ENCODE results near the gene BAG2. TPM values are rescaled to one million over a fixed set of nuclear protein-coding genes. Genes with fewer than 3 reads are reported as not detected.

The BAG2 gene
- total RNA-seq, 3 donors from 2014 or later = 2.2 to 4.9 (median 4.2) TPM

DNA sequence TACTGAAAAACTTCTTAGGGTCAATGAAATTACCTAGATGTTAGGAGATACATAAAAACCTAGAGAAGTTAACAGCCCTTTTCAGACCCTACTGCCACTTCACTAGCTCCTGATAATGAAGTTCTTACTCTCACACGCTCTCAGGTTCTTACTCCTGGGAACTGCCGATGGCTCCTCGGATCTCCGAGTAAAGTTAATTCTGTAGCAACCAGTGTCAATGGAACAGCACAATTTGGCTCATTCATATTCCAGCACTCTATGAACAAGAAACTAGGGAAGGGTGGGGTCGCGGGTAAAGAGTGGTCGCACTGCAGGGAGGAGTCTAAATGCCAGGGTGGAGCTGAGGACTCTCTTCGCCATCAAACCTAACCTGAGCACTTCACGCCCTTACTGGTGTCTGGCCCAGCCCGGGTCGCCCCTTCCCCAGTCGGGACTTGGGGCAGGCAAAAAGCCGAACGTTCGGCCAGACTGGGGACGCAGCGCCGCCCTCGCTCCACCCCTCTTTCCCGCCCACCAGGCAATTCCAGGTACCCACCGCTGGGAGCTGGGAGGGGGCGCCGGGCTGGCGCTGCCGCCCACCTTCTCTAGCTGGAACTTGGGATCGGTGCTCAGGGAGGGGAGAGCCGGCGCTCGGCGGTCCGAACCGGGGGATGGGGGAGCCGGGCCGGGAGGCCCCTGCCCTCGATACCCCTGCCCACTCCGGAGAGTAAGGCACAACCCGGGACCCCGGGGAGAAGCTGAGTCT lies 49.2 kb downstream of the BAG2 start:
- Histone ChIP-seq H3K27ac (peak overlapping the region; percentile 76 to 83), H3K4me3 (peak overlapping the region; percentile 77 to 97 (median 84)), H3K27me3 (no peaks in the 10 kb centered on the region), H3K36me3 (no peaks in the 10 kb centered on the region), H3K9me3 (no peaks in the 10 kb centered on the region), H3K4me1 (no peaks in the 10 kb centered on the region)
- intact Hi-C loops (cut with DNase I; ENCODE audit: low total_unique reads) = no loop called here
- peak; percentile 43 to 57 for DNase-seq (ENCODE audit: low spot score in 2 of 2)
- TF ChIP-seq, protein P1, sequence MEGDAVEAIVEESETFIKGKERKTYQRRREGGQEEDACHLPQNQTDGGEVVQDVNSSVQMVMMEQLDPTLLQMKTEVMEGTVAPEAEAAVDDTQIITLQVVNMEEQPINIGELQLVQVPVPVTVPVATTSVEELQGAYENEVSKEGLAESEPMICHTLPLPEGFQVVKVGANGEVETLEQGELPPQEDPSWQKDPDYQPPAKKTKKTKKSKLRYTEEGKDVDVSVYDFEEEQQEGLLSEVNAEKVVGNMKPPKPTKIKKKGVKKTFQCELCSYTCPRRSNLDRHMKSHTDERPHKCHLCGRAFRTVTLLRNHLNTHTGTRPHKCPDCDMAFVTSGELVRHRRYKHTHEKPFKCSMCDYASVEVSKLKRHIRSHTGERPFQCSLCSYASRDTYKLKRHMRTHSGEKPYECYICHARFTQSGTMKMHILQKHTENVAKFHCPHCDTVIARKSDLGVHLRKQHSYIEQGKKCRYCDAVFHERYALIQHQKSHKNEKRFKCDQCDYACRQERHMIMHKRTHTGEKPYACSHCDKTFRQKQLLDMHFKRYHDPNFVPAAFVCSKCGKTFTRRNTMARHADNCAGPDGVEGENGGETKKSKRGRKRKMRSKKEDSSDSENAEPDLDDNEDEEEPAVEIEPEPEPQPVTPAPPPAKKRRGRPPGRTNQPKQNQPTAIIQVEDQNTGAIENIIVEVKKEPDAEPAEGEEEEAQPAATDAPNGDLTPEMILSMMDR (IDR thresholded peaks at IDR 0.05) = peak in 2 of 3 donors; percentile 40 to 43
- TF ChIP-seq POLR2AphosphoS5 (IDR thresholded peaks at IDR 0.05) = no peak

DNA sequence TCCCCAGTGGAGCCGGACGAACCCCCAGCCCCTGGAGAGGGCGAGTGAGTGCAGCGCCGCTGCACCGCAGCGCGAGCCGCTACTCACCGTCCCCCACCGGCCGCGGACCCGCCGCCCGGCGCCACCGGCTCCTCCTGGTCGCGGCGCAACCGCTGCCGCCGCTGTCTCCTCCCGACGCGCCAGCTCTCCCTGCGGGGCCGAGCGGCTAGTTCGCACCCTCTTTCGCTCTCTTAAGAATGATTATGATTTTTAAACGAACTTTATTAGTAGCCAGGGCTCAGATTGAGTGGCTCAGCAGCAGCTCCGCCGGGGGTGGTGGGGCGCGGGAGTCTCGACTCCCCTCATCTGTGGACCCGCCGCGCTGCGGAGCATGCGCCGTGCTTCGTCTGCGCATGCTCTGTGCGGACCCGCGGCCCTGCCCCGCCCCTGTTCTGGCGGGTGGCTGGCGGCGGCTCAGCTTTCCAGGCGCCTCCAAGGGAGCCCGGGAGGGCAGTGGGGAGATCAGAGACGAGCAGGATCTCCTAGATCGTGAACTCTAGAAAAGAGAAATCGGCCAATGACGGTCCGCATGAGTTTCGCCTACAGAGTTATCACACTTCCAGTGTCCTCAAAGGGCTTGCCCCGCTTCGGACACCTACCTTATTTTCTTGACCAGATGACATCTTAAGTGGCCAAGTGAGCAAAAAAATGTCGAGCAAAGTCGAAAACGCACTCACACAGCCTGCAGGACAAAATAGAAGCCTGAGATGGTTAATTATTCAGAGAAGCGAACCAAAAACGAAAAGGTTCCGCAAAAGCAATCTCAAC lies 50.0 kb downstream of the BAG2 start, which contains the start of gene RAB23:
Gene RAB23 (minus strand): TSS at position 372 of the 807 bp plus-strand sequence. CDS start 11,927 bp downstream, outside the sequence.
- H3K27ac ChIP-seq = peak within 1 kb of the TSS; percentile 76 to 83
- TF ChIP-seq POLR2AphosphoS5 (IDR thresholded peaks at IDR 0.05) (peak; percentile 36 to 56 (median 39)), POLR2A (IDR thresholded peaks at IDR 0.05) (peak; percentile 69)
- TF ChIP-seq, protein P1 (IDR thresholded peaks at IDR 0.05) = no peak
- no peaks in the 10 kb centered on the region for H3K27me3 ChIP-seq
- peak within 1 kb of the TSS; percentile 77 to 97 (median 84) for H3K4me3 ChIP-seq
- no peaks in the 10 kb centered on the region for H3K36me3 ChIP-seq
- no peaks in the 10 kb centered on the region for H3K9me3 ChIP-seq
- intact Hi-C loops (cut with DNase I; ENCODE audit: low total_unique reads) = no loop called here
- no peaks in the 10 kb centered on the region for H3K4me1 ChIP-seq
- DNase-seq (ENCODE audit: low spot score in 2 of 2) = peak; percentile 62 to 78

DNA sequence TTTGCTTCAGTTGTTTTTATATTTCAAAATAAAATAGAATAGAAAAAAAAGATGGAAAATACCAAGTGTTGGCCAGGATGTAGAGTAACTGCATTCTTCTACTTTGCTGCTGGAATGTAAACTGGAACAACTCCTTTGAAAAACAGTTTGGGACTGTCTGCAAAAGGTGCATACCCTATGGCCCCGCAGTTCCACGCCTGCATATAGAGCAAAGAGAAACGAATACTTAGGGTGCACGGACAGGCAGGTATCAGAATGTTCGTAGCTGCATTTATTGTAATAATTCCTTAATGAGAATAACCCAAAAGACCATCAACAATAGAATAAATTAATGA lies 50.6 kb downstream of the BAG2 start:
- intact Hi-C loops (cut with DNase I; ENCODE audit: low total_unique reads) = no loop called here
- Histone ChIP-seq H3K36me3 (no peaks in the 10 kb centered on the region), H3K27me3 (no peaks in the 10 kb centered on the region), H3K27ac (peak overlapping the region in 1 of 2 donors; percentile 76), H3K9me3 (no peaks in the 10 kb centered on the region), H3K4me1 (no peaks in the 10 kb centered on the region), H3K4me3 (peak overlapping the region; percentile 77 to 97 (median 84))
- DNase-seq (ENCODE audit: low spot score in 2 of 2) = no peak
- TF ChIP-seq POLR2AphosphoS5 (IDR thresholded peaks at IDR 0.05) (no peak), POLR2A (IDR thresholded peaks at IDR 0.05) (no peak)
- TF ChIP-seq, protein P1 (IDR thresholded peaks at IDR 0.05) = no peak

DNA sequence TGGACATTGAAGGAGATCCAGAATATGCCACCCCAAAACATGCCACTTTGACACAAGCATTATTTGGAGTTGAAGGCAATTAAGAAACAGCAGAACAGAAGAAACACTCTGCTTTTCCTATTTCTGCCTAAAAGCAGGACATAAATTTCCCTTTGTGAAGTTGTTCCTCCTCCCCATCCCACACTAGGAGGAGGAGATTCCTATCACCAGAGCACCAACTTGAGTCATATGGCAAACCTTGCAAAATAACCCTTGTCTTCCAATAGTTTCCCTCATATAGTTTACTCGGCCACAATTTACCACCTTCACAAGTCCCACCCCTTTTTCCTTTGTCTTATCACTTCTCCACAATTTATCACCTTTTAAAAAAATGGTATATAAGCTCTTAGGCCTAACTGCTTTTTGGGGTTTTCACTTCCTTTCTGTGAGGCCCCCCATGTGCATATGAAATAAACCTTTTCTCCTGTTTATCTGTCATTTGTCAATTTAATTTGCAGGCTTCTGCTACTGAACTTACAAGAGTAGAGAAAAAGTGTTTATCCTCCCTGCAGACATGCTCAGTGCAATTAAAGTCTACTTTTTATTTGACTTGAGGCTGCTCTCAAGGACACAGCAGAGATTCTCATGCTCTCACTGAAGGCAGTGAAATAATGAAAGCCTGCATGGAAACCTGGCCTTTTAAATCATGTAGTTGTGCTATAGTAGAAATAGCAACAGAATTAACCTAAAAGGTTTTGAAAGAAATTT lies 52.8 kb downstream of the BAG2 start:
- no peak for DNase-seq (ENCODE audit: low spot score in 2 of 2)
- Histone ChIP-seq H3K9me3 (no peaks in the 10 kb centered on the region), H3K36me3 (no peaks in the 10 kb centered on the region), H3K4me1 (no peaks in the 10 kb centered on the region), H3K4me3 (no peak overlapping the region), H3K27me3 (no peaks in the 10 kb centered on the region), H3K27ac (no peak overlapping the region)
- TF ChIP-seq, protein P1 (IDR thresholded peaks at IDR 0.05) = no peak
- TF ChIP-seq POLR2AphosphoS5 (IDR thresholded peaks at IDR 0.05) = no peak
- TF ChIP-seq POLR2A (IDR thresholded peaks at IDR 0.05) = no peak
- intact Hi-C loops (cut with DNase I; ENCODE audit: low total_unique reads) = no loop called here

Data from breast epithelium (tissue), 4 donors.